HG03457 (cell line): ENCODE data around the gene PDLIM7.
A peak's percentile ranks its signal among the peaks of the same experiment; 100 is the strongest.

Experiments
- ATAC-seq: cut with Tn5 transposase; IDR thresholded peaks from one replicate; pipeline ENCODE4 v1.9.1; 2021; ENCODE audit warnings: moderate number of reproducible peaks; ENCODE audit not compliant: unreplicated experiment

The PDLIM7 gene

GRCh38 chr5:177458912-177459350 lies 38.5 kb downstream of the PDLIM7 start:
- ATAC-seq, result no peak

- no peak for ATAC-seq
Observed at GRCh38 chr5:177457852-177458681, 39.3 kb downstream of the PDLIM7 start.

GRCh38 chr5:177456976-177457851 lies 40.2 kb downstream of the PDLIM7 start:
- peak; percentile 28 for ATAC-seq

GRCh38 chr5:177456591-177456964 lies 40.8 kb downstream of the PDLIM7 start:
- no peak for ATAC-seq

- ATAC-seq, result no peak
Observed at GRCh38 chr5:177455661-177456590, 41.5 kb downstream of the PDLIM7 start.

- peak; percentile 39 for ATAC-seq
Observed at GRCh38 chr5:177455036-177455660, 42.3 kb downstream of the PDLIM7 start.

GRCh38 chr5:177454397-177455035 lies 42.9 kb downstream of the PDLIM7 start:
- peak; percentile 44 for ATAC-seq

- no peak for ATAC-seq
Observed at GRCh38 chr5:177453852-177454396, 43.5 kb downstream of the PDLIM7 start.

- ATAC-seq, result no peak
Observed at GRCh38 chr5:177452688-177453638, 44.4 kb downstream of the PDLIM7 start.

- ATAC-seq, result no peak
Observed at GRCh38 chr5:177450667-177451424, 46.6 kb downstream of the PDLIM7 start.

GRCh38 chr5:177449140-177450061 lies 48.0 kb downstream of the PDLIM7 start:
- ATAC-seq, result no peak

- ATAC-seq, result no peak
Observed at GRCh38 chr5:177448244-177448950, 49.0 kb downstream of the PDLIM7 start.

- no peak for ATAC-seq
Observed at GRCh38 chr5:177447611-177448243, 49.7 kb downstream of the PDLIM7 start.

GRCh38 chr5:177447066-177447610 lies 50.3 kb downstream of the PDLIM7 start:
- no peak for ATAC-seq
